ENCODE measurements around the gene DDIT4.

- TF ChIP-seq EZH2 (IDR thresholded peaks at IDR 0.05) (no peak), POLR2A (IDR thresholded peaks at IDR 0.05; ENCODE audit: borderline replicate concordance, extremely low read depth, insufficient read depth, insufficient read length) (no peak)
Observed at GRCh38 chr10:72297281-72297804, 23.6 kb downstream of the DDIT4 start.

Data from HCT116 (cell line).